ENCODE results near the gene ELAVL1.
A peak's percentile ranks its signal among the peaks of the same experiment; 100 is the strongest.
"Not testable (repeated sequence)": the region's sequence is repeated elsewhere in the genome, so short reads cannot be mapped to it uniquely, and the experiment has no call there.

Gene ELAVL1

GRCh38 chr19:7968008-7968795, 37.2 kb downstream of the ELAVL1 start:
- no peak for DNase-seq

GRCh38 chr19:7965921-7966665, 39.3 kb downstream of the ELAVL1 start:
- DNase-seq = no peak

DNA sequence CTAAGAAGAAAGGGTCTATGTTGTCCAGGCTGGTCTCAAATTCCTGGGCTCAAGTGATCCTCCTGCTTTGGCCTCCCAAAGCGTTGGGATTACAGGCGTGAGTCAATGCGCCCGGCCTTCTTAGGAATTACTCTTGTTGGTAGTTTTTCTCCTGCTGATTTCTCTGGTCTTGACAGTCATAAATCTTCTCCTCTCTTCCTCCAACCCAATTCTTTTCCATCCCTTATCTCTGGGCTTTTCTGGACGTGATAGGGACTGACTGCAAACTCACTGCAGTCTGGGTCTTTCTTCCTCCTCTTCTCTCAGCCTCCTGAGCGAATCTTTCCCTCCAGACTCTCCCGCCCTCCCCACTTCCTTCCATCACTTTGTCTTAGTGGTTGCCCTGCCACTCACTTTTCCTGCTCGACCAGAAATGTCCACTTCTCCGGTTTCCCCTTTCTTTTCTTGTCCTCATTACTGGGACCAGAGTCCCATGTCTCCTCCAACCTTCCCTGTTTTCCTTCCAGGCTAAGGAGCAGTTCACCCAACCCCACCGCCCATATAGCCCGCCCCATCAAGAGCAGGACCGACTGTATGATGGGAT, 40.1 kb downstream of the ELAVL1 start:
- DNase-seq = no peak

DNA sequence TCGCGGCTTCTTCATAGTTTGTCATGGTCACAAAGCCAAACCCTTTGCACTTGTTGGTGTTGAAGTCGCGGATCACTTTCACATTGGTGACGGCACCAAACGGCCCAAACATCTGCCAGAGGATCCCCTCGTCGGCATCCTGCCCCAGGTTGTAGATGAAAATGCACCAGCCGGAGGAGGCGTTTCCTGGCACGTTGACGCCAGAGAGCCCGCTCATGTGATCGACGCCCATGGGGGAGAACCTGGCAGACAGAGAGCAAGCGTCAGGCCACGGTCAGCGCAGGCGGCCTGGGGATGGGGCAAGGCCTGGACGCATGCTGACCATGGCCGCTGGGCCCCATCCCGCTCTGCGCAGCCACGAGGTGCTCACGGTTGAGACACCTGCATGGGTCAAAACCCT, 41.9 kb downstream of the ELAVL1 start:
- no peak for DNase-seq

DNA sequence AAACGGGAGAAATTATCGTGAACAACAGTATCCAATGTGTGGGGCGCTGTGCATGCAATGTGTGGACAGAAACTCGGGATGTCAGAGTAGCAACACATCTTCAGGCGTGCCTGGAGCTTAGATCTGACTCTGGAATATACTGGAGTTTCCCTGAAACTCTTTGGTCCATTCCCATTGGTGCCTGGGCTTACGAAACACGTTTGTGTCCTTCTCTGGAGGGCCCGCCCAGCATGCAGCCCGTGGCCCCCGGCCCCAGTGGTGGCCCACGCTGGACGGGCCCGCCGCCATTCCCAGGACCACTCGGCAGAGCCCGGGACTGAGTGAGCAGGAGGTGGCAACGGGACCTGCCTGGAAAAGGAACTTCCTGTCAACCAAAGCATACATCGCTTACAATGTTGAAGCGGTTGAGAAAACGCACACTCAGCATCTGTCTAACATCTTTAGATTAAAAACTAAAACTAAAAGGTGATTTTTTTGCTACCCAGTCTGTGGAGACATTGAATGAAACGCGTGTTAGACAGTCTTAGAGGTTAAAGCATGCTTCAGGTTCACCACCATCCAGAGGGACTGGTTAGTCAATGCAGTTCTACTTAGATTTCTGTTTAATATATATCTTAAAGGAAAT, 42.7 kb downstream of the ELAVL1 start:
- DNase-seq = no peak

GRCh38 chr19:7961920-7962626, 43.4 kb downstream of the ELAVL1 start:
- DNase-seq = no peak

DNA sequence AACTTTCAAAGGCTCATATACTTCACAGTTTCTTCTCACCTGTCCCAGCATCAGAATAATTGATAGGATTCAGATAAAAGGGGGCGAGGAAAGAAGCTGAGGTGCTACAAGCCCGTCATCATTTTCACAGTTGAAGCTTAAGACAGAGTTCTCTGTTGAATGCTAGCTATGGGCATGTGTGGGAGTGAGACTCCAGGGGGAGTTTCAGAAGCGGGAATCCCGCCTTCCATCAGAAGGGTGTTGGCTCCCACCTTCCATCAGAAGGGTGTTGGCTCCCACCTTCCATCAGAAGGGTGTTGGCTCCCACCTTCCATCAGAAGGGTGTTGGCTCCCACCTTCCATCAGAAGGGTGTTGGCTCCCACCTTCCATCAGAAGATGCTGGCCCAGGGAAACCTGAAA, 44.4 kb downstream of the ELAVL1 start:
- not testable (repeated sequence) for DNase-seq

DNA sequence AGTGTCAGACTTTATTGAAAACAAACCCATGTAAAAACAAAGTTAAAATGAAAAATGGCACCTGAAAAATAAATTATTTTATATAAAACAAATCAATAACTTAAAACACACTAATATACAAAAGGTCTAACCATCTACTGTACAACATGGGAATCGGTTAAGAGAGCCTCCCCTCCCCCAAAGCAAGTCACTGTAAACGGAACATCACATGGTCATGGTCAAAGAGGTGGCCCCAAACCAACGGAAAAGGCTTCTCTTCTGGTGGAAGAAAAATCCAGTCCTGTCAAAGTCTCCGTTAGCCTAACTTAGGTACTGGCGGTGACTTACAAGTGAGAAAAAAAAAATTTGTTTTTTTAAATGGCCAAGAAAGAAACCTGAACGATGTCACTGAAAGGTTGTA, 46.2 kb downstream of the ELAVL1 start:
- no peak for DNase-seq

DNA sequence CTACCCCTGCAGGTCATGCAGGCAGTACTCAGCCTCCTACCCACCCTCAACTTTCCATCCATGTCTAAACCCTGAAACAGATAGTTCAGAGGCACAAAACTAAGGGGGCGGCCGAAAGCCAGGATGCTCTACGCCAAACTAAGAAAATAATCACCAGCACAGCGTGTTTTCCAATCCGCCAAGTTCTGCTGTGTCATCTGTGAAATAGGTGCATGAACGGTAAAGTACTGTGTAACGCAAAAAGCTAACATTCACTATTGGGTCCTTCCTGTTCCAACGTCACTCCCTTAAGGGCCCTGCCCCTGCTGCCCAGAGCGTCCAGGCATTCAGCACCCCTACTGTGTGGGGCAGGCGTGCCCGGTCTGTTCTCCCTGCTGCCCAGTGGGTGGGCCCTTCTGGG, 49.7 kb downstream of the ELAVL1 start:
- DNase-seq = no peak

DNA sequence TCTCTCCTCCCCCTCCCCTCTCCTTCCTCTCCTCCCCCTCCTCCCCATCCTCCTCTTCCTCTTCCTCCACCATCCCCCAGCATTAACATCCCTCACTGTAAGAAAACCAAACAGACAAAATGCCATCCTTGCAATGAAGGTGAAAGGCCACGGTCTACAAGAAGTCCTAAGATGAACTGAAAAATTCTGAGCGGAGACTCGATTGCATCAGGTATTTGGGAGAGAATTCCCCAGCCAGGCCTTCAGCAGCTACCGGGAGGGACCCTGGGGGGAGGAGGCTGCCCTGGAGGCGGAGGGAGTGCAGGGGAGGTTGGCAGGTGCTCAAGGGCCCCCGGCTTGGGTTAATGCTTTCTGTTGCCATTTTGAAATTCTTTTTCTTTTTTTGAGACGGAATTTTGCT, 51.9 kb downstream of the ELAVL1 start:
- no peak for DNase-seq

DNA sequence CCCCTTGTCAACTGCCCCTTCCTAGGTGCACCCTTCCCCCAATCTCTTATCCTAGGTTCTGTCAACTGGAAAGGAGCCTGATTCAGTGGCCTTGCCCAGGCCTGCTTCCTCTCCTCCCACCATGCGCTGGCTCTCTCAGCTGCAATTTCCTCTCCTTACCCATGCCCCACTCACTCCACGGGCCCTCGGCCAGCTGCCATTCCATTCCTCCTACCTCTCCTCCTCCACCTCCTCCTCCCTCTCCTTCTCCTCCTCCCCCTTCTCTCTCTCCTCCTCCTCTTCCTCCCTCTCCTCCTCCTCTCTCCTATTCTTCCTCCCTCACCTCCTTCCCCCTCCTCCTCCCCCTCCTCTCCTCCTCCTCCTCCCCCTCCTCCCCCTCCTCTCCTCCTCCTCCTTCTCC, 52.4 kb downstream of the ELAVL1 start:
- DNase-seq = no peak

DNA sequence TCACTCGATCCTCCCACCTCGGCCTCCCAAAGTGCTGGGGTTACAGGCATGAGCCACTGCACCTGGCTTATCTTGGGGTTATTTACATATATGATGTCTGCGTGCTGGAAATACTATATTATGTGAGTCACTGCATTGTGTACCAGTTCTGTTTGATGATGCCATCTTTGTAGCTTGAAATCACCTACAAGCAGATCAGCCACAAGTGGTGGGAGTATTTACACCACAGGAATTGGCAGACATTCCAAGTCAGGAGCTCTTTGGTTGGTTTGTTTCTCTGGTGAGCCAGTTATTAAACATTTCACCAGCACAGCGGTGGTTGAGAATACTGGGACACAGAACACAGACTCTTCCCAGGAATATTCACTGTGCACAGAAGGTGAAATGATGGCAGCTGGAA, 57.5 kb downstream of the ELAVL1 start:
- no peak for DNase-seq

DNA sequence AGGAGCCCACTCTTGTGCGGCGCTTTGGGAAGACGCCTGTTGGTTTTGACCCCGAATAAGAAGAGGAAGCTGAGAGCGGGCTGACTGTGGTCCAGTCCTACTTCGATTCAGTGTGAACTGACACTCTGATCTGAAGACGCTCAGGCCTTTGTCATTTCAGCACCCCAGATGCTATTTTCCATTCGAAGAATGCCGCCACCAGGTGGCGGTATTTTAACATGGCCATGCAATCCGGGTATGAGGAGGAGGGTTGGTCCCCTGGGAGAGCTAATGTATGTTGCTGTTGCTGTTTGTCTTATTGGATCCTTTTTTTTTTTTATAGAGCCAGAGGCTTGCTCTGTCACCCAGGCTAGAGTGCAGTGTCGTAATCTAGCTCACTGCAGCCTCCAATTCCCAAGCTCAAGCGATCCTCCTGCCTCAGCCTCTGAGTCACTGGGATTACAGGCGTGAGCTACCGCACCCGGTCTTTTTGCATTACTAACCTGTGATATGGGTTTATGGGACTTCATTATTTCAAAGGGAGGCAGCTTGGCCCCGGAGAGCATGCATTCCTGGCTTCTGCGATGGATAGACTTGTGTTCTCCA, 61.2 kb downstream of the ELAVL1 start:
- DNase-seq = peak; percentile 92

GRCh38 chr19:7943444-7944176, 61.8 kb downstream of the ELAVL1 start, which contains the start of gene TIMM44:
TSS of gene TIMM44 (minus strand) at chr19:7943666. CDS start at chr19:7943651, 15 bp downstream.
- DNase-seq = peak; percentile 100

- DNase-seq = no peak
These were observed 62.4 kb downstream of the ELAVL1 start for GRCh38 chr19:7942981-7943443.

GRCh38 chr19:7941895-7942596, 63.4 kb downstream of the ELAVL1 start:
- DNase-seq = no peak

- DNase-seq = no peak
These were observed 64.6 kb downstream of the ELAVL1 start for GRCh38 chr19:7940841-7941240.

DNA sequence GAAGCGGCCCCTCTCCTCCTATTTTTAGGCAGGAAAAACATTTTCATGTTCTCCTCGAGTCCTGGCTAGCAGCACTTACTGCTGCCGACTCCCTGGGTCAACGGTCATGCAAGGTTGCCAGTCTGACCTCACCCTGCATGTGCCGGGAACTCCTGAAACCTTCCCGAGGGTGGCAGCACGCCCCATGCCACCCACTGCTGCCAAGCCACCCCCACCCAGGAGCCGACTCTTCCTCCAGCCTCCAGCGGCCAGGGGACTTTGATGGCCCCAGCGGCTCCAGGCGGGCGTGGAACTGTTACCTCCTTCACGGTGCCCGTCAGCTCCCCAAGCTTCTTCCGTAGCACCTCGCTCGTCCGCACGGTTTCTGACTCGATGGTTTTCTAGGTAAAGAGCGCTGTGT, 70.7 kb downstream of the ELAVL1 start:
- DNase-seq = no peak

- no peak for DNase-seq
These were observed 71.4 kb downstream of the ELAVL1 start for GRCh38 chr19:7933828-7934725.

- no peak for DNase-seq
These were observed 72.0 kb downstream of the ELAVL1 start for GRCh38 chr19:7933411-7933810.
